ENCODE measurements around the gene KHDC3L. TPM values are rescaled to one million over a fixed set of nuclear protein-coding genes. Genes with fewer than 3 reads are reported as not detected.

KHDC3L gene
- not detected in 2 replicates for total RNA-seq (2014; rRNA removed; shearing (Covaris generic))

GRCh38 chr6:73362358-73362757 lies at the start of gene KHDC3L:
Gene KHDC3L, plus strand, starts transcription at chr6:73362658. Its CDS starts 72 bp downstream, at chr6:73362730.
- no peak for DNase-seq (ENCODE audit: low read depth in 1 of 2, low spot score in 2 of 2)
- Histone ChIP-seq H3K4me3 (no peak within 1 kb of the TSS), H3K4me1 (replicated peaks) (no peaks in the 10 kb centered on the region), H3K27me3 (replicated peaks) (no peaks in the 10 kb centered on the region), H3K9me3 (replicated peaks) (no peaks in the 10 kb centered on the region), H3K27ac (no peak within 1 kb of the TSS), H3K36me3 (no peaks in the 10 kb centered on the region)

GRCh38 chr6:73314577-73315492 lies 47.6 kb upstream of the KHDC3L start:
- no peaks in the 10 kb centered on the region; the same call in 1 of the 2 replicates for H3K4me1 ChIP-seq (replicated peaks)
- no peak overlapping the region for H3K27ac ChIP-seq
- 0 out of 2 replicates have a peak, but pooled peaks cover 6% of the 10 kb centered on the region for H3K9me3 ChIP-seq (replicated peaks)
- DNase-seq (ENCODE audit: low read depth in 1 of 2, low spot score in 2 of 2) = no peak
- H3K4me3 ChIP-seq = no peak overlapping the region
- H3K27me3 ChIP-seq (replicated peaks) = peaks cover 11% of the 10 kb centered on the region
- no peaks in the 10 kb centered on the region for H3K36me3 ChIP-seq

- no peaks in the 10 kb centered on the region for H3K9me3 ChIP-seq (replicated peaks)
- no peaks in the 10 kb centered on the region for H3K36me3 ChIP-seq
- no peaks in the 10 kb centered on the region for H3K27me3 ChIP-seq (replicated peaks)
- no peak for DNase-seq (ENCODE audit: low read depth in 1 of 2, low spot score in 2 of 2)
- no peaks in the 10 kb centered on the region for H3K4me1 ChIP-seq (replicated peaks)
- H3K4me3 ChIP-seq = no peak overlapping the region
- H3K27ac ChIP-seq = no peak overlapping the region
These were observed 39.1 kb upstream of the KHDC3L start for GRCh38 chr6:73323323-73323722.

- Histone ChIP-seq H3K27me3 (replicated peaks) (no peaks in the 10 kb centered on the region), H3K9me3 (replicated peaks) (no peaks in the 10 kb centered on the region), H3K4me3 (no peak overlapping the region), H3K27ac (no peak overlapping the region), H3K36me3 (no peaks in the 10 kb centered on the region), H3K4me1 (replicated peaks) (no peaks in the 10 kb centered on the region)
- no peak for DNase-seq (ENCODE audit: low read depth in 1 of 2, low spot score in 2 of 2)
These were observed 36.8 kb upstream of the KHDC3L start for GRCh38 chr6:73325656-73326055.

GRCh38 chr6:73328790-73329189 lies 33.7 kb upstream of the KHDC3L start:
- Histone ChIP-seq H3K36me3 (no peaks in the 10 kb centered on the region), H3K4me1 (replicated peaks) (no peaks in the 10 kb centered on the region)
- DNase-seq (ENCODE audit: low read depth in 1 of 2, low spot score in 2 of 2) = no peak

GRCh38 chr6:73329201-73329600 lies 33.3 kb upstream of the KHDC3L start:
- no peaks in the 10 kb centered on the region for H3K4me1 ChIP-seq (replicated peaks)
- no peak for DNase-seq (ENCODE audit: low read depth in 1 of 2, low spot score in 2 of 2)
- no peak overlapping the region for H3K4me3 ChIP-seq
- H3K36me3 ChIP-seq = no peaks in the 10 kb centered on the region
- no peak overlapping the region for H3K27ac ChIP-seq
- H3K9me3 ChIP-seq (replicated peaks) = no peaks in the 10 kb centered on the region
- peaks cover 7% of the 10 kb centered on the region; the same call in 1 of the 2 replicates for H3K27me3 ChIP-seq (replicated peaks)

More at GRCh38 chr6:73328790-73329189, 33.7 kb upstream of the KHDC3L start:
- H3K27me3 ChIP-seq (replicated peaks) = peaks cover 7% of the 10 kb centered on the region; the same call in 1 of the 2 replicates
- H3K9me3 ChIP-seq (replicated peaks) = no peaks in the 10 kb centered on the region
- no peak overlapping the region for H3K27ac ChIP-seq
- H3K4me3 ChIP-seq = no peak overlapping the region

GRCh38 chr6:73339340-73339739 lies 23.1 kb upstream of the KHDC3L start:
- Histone ChIP-seq H3K9me3 (replicated peaks) (no peaks in the 10 kb centered on the region), H3K4me3 (no peak overlapping the region), H3K27me3 (replicated peaks) (peaks cover 5% of the 10 kb centered on the region; the same call in 1 of the 2 replicates), H3K4me1 (replicated peaks) (no peaks in the 10 kb centered on the region), H3K36me3 (no peaks in the 10 kb centered on the region), H3K27ac (no peak overlapping the region)
- no peak for DNase-seq (ENCODE audit: low read depth in 1 of 2, low spot score in 2 of 2)

- no peak overlapping the region for H3K4me3 ChIP-seq
- H3K27ac ChIP-seq = no peak overlapping the region
- no peaks in the 10 kb centered on the region for H3K4me1 ChIP-seq (replicated peaks)
- no peak for DNase-seq (ENCODE audit: low read depth in 1 of 2, low spot score in 2 of 2)
- no peaks in the 10 kb centered on the region for H3K9me3 ChIP-seq (replicated peaks)
- H3K27me3 ChIP-seq (replicated peaks) = peaks cover 5% of the 10 kb centered on the region; the same call in 1 of the 2 replicates
- H3K36me3 ChIP-seq = no peaks in the 10 kb centered on the region
These were observed 22.4 kb upstream of the KHDC3L start for GRCh38 chr6:73340048-73340447.

GRCh38 chr6:73341335-73341734 lies 21.1 kb upstream of the KHDC3L start:
- Histone ChIP-seq H3K4me1 (replicated peaks) (no peaks in the 10 kb centered on the region), H3K4me3 (no peak overlapping the region), H3K9me3 (replicated peaks) (no peaks in the 10 kb centered on the region), H3K27me3 (replicated peaks) (peaks cover 5% of the 10 kb centered on the region; the same call in 1 of the 2 replicates), H3K36me3 (no peaks in the 10 kb centered on the region), H3K27ac (no peak overlapping the region)
- DNase-seq (ENCODE audit: low read depth in 1 of 2, low spot score in 2 of 2) = no peak

GRCh38 chr6:73342174-73342573 lies 20.3 kb upstream of the KHDC3L start:
- no peak for DNase-seq (ENCODE audit: low read depth in 1 of 2, low spot score in 2 of 2)

GRCh38 chr6:73343164-73343563 lies 19.3 kb upstream of the KHDC3L start:
- H3K4me3 ChIP-seq = no peak overlapping the region
- DNase-seq (ENCODE audit: low read depth in 1 of 2, low spot score in 2 of 2) = no peak
- H3K36me3 ChIP-seq = no peaks in the 10 kb centered on the region
- H3K4me1 ChIP-seq (replicated peaks) = no peaks in the 10 kb centered on the region
- H3K27me3 ChIP-seq (replicated peaks) = peaks cover 7% of the 10 kb centered on the region; the same call in 1 of the 2 replicates
- H3K9me3 ChIP-seq (replicated peaks) = no peaks in the 10 kb centered on the region
- H3K27ac ChIP-seq = no peak overlapping the region

More at GRCh38 chr6:73342174-73342573, 20.3 kb upstream of the KHDC3L start:
- no peak overlapping the region for H3K4me3 ChIP-seq
- no peaks in the 10 kb centered on the region for H3K4me1 ChIP-seq (replicated peaks)
- no peak overlapping the region for H3K27ac ChIP-seq
- peaks cover 7% of the 10 kb centered on the region; the same call in 1 of the 2 replicates for H3K27me3 ChIP-seq (replicated peaks)
- H3K9me3 ChIP-seq (replicated peaks) = no peaks in the 10 kb centered on the region
- H3K36me3 ChIP-seq = no peaks in the 10 kb centered on the region

GRCh38 chr6:73348550-73349204 lies 13.8 kb upstream of the KHDC3L start:
- peaks cover 5% of the 10 kb centered on the region; the same call in 1 of the 2 replicates for H3K27me3 ChIP-seq (replicated peaks)
- no peaks in the 10 kb centered on the region for H3K36me3 ChIP-seq
- H3K27ac ChIP-seq = no peak overlapping the region
- DNase-seq (ENCODE audit: low read depth in 1 of 2, low spot score in 2 of 2) = no peak
- no peaks in the 10 kb centered on the region for H3K9me3 ChIP-seq (replicated peaks)
- H3K4me1 ChIP-seq (replicated peaks) = no peaks in the 10 kb centered on the region
- H3K4me3 ChIP-seq = no peak overlapping the region

- H3K27me3 ChIP-seq (replicated peaks) = 0 out of 2 replicates have a peak, but pooled peaks cover 3% of the 10 kb centered on the region
- no peaks in the 10 kb centered on the region for H3K4me1 ChIP-seq (replicated peaks)
- no peak overlapping the region for H3K27ac ChIP-seq
- no peaks in the 10 kb centered on the region for H3K9me3 ChIP-seq (replicated peaks)
- no peak for DNase-seq (ENCODE audit: low read depth in 1 of 2, low spot score in 2 of 2)
- no peak overlapping the region for H3K4me3 ChIP-seq
- no peaks in the 10 kb centered on the region for H3K36me3 ChIP-seq
These were observed 13.1 kb upstream of the KHDC3L start for GRCh38 chr6:73349311-73349710.
